MCF 10A (cell line): ENCODE results near the gene NOTCH4. TPM values are rescaled to one million over a fixed set of nuclear protein-coding genes. Genes with fewer than 3 reads are reported as not detected.
A peak's percentile ranks its signal among the peaks of the same experiment; 100 is the strongest.
"Not testable (repeated sequence)": the region's sequence is repeated elsewhere in the genome, so short reads cannot be mapped to it uniquely, and the experiment has no call there.

Experiments
- BruUV-seq: library from RNA; stranded (reverse); fragments of 400-500 nt; replicated peaks from 2 replicates; lab custom pipeline; 2021; lab: Mats Ljungman, UMichigan
- CTCF ChIA-PET: fragments of 300-600 bp; sonication (Branson Sonifier 250); formaldehyde crosslinking; extraction: SDS; loops from one replicate; lab custom pipeline; 2021; ENCODE audit warnings: antibody characterized with exemption, inconsistent platforms; lab: Yijun Ruan, JAX
- POLR2A ChIA-PET: fragments of 300-600, 350-650 bp; sonication (Branson Sonifier 250); formaldehyde crosslinking; extraction: SDS; loops from one replicate; lab custom pipeline; 2020; ENCODE audit warnings: antibody characterized with exemption, inconsistent platforms; lab: Yijun Ruan, JAX
- DNase-seq: peaks from one replicate; pipeline ENCODE4 v3.0.0-alpha.2; 2018; ENCODE audit not compliant: unreplicated experiment
- H3K27ac Mint-ChIP-seq: one replicate; pipeline ENCODE4 v1.8.0; 2022; ENCODE audit warnings: mild to moderate bottlenecking, low read depth, mixed read lengths; ENCODE audit not compliant: unreplicated experiment
- H3K27me3 Mint-ChIP-seq: one replicate; pipeline ENCODE4 v1.8.0; 2022; ENCODE audit warnings: mixed read lengths; ENCODE audit not compliant: insufficient read depth, unreplicated experiment
- H3K36me3 Mint-ChIP-seq: one replicate; pipeline ENCODE4 v1.8.0; 2022; ENCODE audit warnings: mild to moderate bottlenecking, moderate library complexity, mixed read lengths; ENCODE audit not compliant: insufficient read depth, unreplicated experiment
- H3K4me1 Mint-ChIP-seq: one replicate; pipeline ENCODE4 v1.8.0; 2022; ENCODE audit warnings: mixed read lengths; ENCODE audit not compliant: insufficient read depth, unreplicated experiment
- H3K4me3 Mint-ChIP-seq: one replicate; pipeline ENCODE4 v1.8.0; 2022; ENCODE audit warnings: mild to moderate bottlenecking, moderate library complexity, mixed read lengths; ENCODE audit not compliant: unreplicated experiment
- H3K9me3 Mint-ChIP-seq: one replicate; pipeline ENCODE4 v1.8.0; 2022; ENCODE audit warnings: mixed read lengths; ENCODE audit not compliant: unreplicated experiment
- CTCF ChIP-seq: fragments of 200-600 bp; IDR thresholded peaks from one replicate; pipeline ENCODE4 v1.8.0; 2022; ENCODE audit warnings: antibody characterized with exemption, mild to moderate bottlenecking; ENCODE audit not compliant: unreplicated experiment
- intact Hi-C: fragments of 100-400 bp; cut with micrococcal nuclease; formaldehyde crosslinking; loops from 2 replicates; pipeline ENCODE4 v1.14.1; 2022
- total RNA-seq: library from RNA; stranded (reverse); gene quantifications from 2 replicates; pipeline ENCODE4 v1.2.3, GENCODE V29; 2022

The NOTCH4 gene
- total RNA-seq, 1 experiment from 2014 or later = not detected

DNA sequence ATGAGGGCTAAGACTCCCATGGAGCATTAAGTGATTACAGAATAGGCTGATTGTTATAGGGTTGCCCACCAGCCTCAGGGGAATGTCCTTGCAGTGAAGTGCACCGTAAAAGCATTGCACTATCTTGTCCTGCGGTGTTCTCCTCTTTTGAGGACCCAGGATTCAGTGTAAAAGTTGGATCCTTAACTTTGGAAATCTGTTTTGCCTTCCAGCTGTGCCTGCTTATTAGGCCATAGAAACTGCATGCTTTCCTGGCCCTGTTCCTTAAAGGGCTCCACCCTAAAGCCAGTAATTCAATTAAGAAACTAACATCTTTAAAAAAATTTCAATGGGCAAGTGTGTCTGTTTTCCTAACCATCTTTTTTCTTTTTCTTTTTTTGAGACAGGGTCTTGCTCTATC lies 25.4 kb upstream of the NOTCH4 start:
- H3K36me3 Mint-ChIP-seq = no peaks in the 10 kb centered on the region
- BruUV-seq = no TSS peak
- no peak overlapping the region for H3K4me3 Mint-ChIP-seq
- CTCF ChIA-PET = interaction anchor here (0.9 to 1.5 kb wide), 2 partner anchors 9 to 130 kb away, joined by 3 to 5 read pairs; no protein-coding TSS in a partner anchor
- no peak overlapping the region for H3K27ac Mint-ChIP-seq
- TF ChIP-seq CTCF = no peak
- intact Hi-C loops = loop anchor here (5.0 to 10.0 kb wide), 3 partner anchors 132 to 536 kb away; no protein-coding TSS in a partner anchor
- peaks cover 9% of the 10 kb centered on the region for H3K4me1 Mint-ChIP-seq
- POLR2A ChIA-PET = no interaction called here
- peaks cover 29% of the 10 kb centered on the region for H3K27me3 Mint-ChIP-seq
- DNase-seq = no peak
- H3K9me3 Mint-ChIP-seq = no peaks in the 10 kb centered on the region

- no peak for TF ChIP-seq CTCF
- H3K27ac Mint-ChIP-seq = no peak overlapping the region
- H3K9me3 Mint-ChIP-seq = no peaks in the 10 kb centered on the region
- ChIA-PET POLR2A (no interaction called here), CTCF (interaction anchor here (0.6 to 3.2 kb wide), 2 partner anchors 108 to 166 kb away, joined by 3 to 24 read pairs; no protein-coding TSS in a partner anchor)
- no TSS peak for BruUV-seq
- H3K4me3 Mint-ChIP-seq = no peak overlapping the region
- intact Hi-C loops = loop anchor here (5.0 to 10.0 kb wide), 3 partner anchors 130 to 537 kb away; no protein-coding TSS in a partner anchor
- no peak for DNase-seq
- no peaks in the 10 kb centered on the region for H3K36me3 Mint-ChIP-seq
- H3K27me3 Mint-ChIP-seq = peaks cover 25% of the 10 kb centered on the region
- peaks cover 9% of the 10 kb centered on the region for H3K4me1 Mint-ChIP-seq
Measured at GRCh38 chr6:32247401-32247800, 23.5 kb upstream of the NOTCH4 start.

DNA sequence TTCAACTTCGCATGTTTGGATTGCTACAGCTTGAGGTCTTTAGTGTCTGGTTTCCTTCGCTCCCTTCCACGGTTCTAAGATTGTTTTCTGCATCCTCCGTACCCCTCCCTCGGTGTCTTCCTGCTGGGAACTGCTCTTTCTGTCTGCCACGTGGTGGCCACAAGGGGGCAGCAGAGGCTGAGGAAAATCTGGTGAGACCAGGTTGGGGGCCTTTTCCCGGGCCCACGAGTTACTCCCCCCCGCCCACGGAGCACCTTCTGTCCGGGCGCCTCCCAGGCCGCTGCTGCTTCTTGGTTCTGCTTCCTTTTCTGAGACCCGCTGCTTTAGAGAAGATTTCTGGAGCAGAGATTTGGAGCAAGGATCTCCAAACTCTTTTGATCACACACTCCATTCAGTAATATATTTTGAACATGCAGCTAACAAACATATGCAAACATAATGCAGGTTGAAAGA lies 21.1 kb upstream of the NOTCH4 start:
- Mint-ChIP-seq H3K27ac (peak overlapping the region; percentile 71), H3K9me3 (no peaks in the 10 kb centered on the region), H3K27me3 (peaks cover 12% of the 10 kb centered on the region), H3K4me1 (peaks cover 9% of the 10 kb centered on the region), H3K4me3 (peak overlapping the region; percentile 68), H3K36me3 (no peaks in the 10 kb centered on the region)
- DNase-seq = peak; percentile 74
- BruUV-seq = no TSS peak
- intact Hi-C loops = loop anchor here (1.0 to 10.0 kb wide), 4 partner anchors 128 to 540 kb away; no protein-coding TSS in a partner anchor
- TF ChIP-seq CTCF = peak; percentile 89
- ChIA-PET POLR2A (no interaction called here), CTCF (interaction anchor here (0.7 to 3.2 kb wide), 21 partner anchors 10 to 1292 kb away, joined by 3 to 34 read pairs (median 4); partner anchors contain the start of gene NOTCH4)

DNA sequence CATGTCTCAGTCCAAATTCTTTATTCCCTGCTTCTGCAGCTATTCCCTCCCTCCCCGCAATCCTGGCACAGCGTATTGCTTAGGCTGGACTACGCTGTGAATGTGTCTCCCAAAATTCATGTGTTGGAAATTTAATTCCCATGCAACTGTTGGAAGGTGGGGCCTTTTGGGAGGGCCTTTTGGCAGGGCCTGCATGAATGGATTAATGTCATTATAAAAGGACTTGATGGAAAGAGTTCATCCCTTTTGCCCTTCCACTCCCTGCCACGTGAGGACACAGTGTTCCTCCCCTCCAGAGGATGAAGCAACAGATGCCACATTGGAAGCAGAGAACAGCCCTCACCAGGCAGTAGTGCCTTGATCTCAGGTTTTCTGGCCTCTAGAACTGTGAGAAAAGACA lies 20.4 kb upstream of the NOTCH4 start:
- no peak overlapping the region for H3K4me3 Mint-ChIP-seq
- TF ChIP-seq CTCF = no peak
- BruUV-seq = no TSS peak

DNA sequence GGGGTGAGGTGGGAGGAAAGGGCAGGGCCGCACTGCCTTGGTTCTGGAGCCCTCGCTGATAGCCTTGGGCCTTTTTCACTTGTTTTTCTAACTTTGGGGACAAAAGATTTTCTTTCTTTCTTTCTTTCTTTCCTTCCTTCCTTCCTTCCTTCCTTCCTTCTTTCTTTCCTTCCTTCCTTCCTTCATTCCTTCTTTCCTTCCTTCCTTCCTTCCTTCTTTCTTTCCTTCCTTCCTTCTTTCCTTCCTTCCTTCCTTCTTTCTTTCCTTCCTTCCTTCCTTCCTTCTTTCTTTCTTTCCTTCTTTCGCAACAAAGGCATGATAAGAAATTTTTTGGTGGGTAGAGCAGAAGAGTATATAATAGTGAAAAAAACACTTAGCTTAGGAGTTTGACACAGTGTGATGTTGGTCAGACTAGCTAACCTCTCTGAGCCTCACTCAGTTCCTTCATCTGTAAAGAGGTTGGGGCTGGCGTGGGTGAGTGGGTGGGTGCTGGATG lies 18.5 kb upstream of the NOTCH4 start:
- CTCF ChIA-PET = not testable (repeated sequence)

More for the DNA sequence above, 20.4 kb upstream of the NOTCH4 start:
- Mint-ChIP-seq H3K27ac (no peak overlapping the region), H3K9me3 (no peaks in the 10 kb centered on the region), H3K36me3 (peaks cover 6% of the 10 kb centered on the region), H3K4me1 (peaks cover 9% of the 10 kb centered on the region), H3K27me3 (peaks cover 14% of the 10 kb centered on the region)
- intact Hi-C loops = loop anchor here (10.0 kb wide), 1 partner anchor 541 kb away; no protein-coding TSS in a partner anchor
- ChIA-PET CTCF (interaction anchor here (1.0 to 2.9 kb wide), 5 partner anchors 11 to 24 kb away, joined by 4 to 34 read pairs (median 7); partner anchors contain the start of gene NOTCH4), POLR2A (no interaction called here)
- no peak for DNase-seq

More for the DNA sequence above, 18.5 kb upstream of the NOTCH4 start:
- H3K4me1 Mint-ChIP-seq, BruUV-seq, H3K4me3 Mint-ChIP-seq, H3K36me3 Mint-ChIP-seq, H3K9me3 Mint-ChIP-seq, H3K27ac Mint-ChIP-seq, DNase-seq: not testable (repeated sequence)
- intact Hi-C loops = loop anchor here (10.0 kb wide), 1 partner anchor 542 kb away; no protein-coding TSS in a partner anchor
- POLR2A ChIA-PET = interaction anchor here (1.3 kb wide), 1 partner anchor 13 kb away, joined by 5 read pairs; no protein-coding TSS in a partner anchor
- peaks cover 24% of the 10 kb centered on the region for H3K27me3 Mint-ChIP-seq
